H1 (cell line): Measurements from ENCODE around the gene FGGY. TPM values are rescaled to one million over a fixed set of nuclear protein-coding genes. Genes with fewer than 3 reads are reported as not detected.

Experiments used
- CTCF ChIA-PET: fragments of 300-600 bp; sonication (Branson Sonifier 250); formaldehyde crosslinking; loops from one replicate; lab custom pipeline; 2021; ENCODE audit not compliant: partially characterized antibody; lab: Charles Lee
- POLR2A ChIA-PET: fragments of 300-600 bp; sonication (Branson Sonifier 250); formaldehyde crosslinking; loops from one replicate; lab custom pipeline; 2021; ENCODE audit warnings: inconsistent platforms; ENCODE audit not compliant: partially characterized antibody; lab: Charles Lee
- DNase-seq, 2 experiments: peaks; one replicate each; pipeline versions ENCODE4 v3.0.0 to v3.0.0-alpha.2; 2010 to 2022; ENCODE audit warnings: low spot score in 2 of 2, low read depth in 1 of 2, mixed read lengths in 1 of 2
- FAIRE-seq: peaks from 2 replicates; lab custom pipeline; 2011; peaks lifted over from hg19 to GRCh38; lab: Jason Lieb, UNC
- H2AFZ ChIP-seq: 2 replicates; pipeline ENCODE4 v1.8.1; 2012; ENCODE audit warnings: low read length, inconsistent platforms
- H2AK5ac ChIP-seq: 2 replicates; pipeline ENCODE4 v1.6.1; 2013; ENCODE audit warnings: low read depth, low read length
- H2BK120ac ChIP-seq: replicated peaks from 2 replicates; pipeline ENCODE3; 2013; ENCODE audit warnings: low read depth, low read length, inconsistent platforms
- H2BK12ac ChIP-seq: 2 replicates; pipeline ENCODE4 v1.6.1; 2013; ENCODE audit warnings: low read depth, low read length
- H2BK15ac ChIP-seq: 2 replicates; pipeline ENCODE4 v1.6.1; 2013; ENCODE audit warnings: low read length
- H2BK20ac ChIP-seq: 2 replicates; pipeline ENCODE4 v1.6.1; 2013; ENCODE audit warnings: low read length
- H2BK5ac ChIP-seq: 2 replicates; pipeline ENCODE4 v1.6.1; 2013; ENCODE audit warnings: low read depth, low read length
- H3K14ac ChIP-seq: 2 replicates; pipeline ENCODE4 v1.6.1; 2013; ENCODE audit warnings: inconsistent platforms; ENCODE audit not compliant: insufficient read length
- H3K18ac ChIP-seq: 2 replicates; pipeline ENCODE4 v1.6.1; 2013; ENCODE audit warnings: low read length; ENCODE audit errors: extremely low read depth
- H3K23ac ChIP-seq: 2 replicates; pipeline ENCODE4 v1.6.1; 2013; ENCODE audit warnings: inconsistent platforms; ENCODE audit not compliant: insufficient read length
- H3K23me2 ChIP-seq: 2 replicates; pipeline ENCODE4 v1.6.1; 2013; ENCODE audit warnings: low read depth, low read length
- H3K27ac ChIP-seq: 2 replicates; pipeline ENCODE4 v1.6.1; 2011; ENCODE audit warnings: low read depth, low read length, inconsistent platforms
- H3K27me3 ChIP-seq, 4 experiments: replicated peaks in 1 of 4; 1 replicate in 1 of 4; 2 replicates in 3 of 4; pipeline versions ENCODE4 v1.6.1 to v1.8.1; 2011 to 2013; ENCODE audit warnings: low read length in 3 of 4, mild to moderate bottlenecking in 3 of 4, inconsistent platforms in 2 of 4, mixed read lengths in 2 of 4, moderate library complexity in 1 of 4; ENCODE audit not compliant: control insufficient read depth in 3 of 4, insufficient read depth in 3 of 4; ENCODE audit errors: extremely low read depth in 1 of 4
- H3K36me3 ChIP-seq, 4 experiments: 2 replicates each; pipeline versions ENCODE4 v1.6.1 to v1.8.1; 2011 to 2013; ENCODE audit warnings: mild to moderate bottlenecking in 4 of 4, low read length in 3 of 4, moderate library complexity in 2 of 4, control low read depth in 1 of 4, inconsistent platforms in 1 of 4; ENCODE audit not compliant: insufficient read depth in 4 of 4, control insufficient read depth in 2 of 4
- H3K4ac ChIP-seq: replicated peaks from 2 replicates; pipeline ENCODE3; 2013; ENCODE audit warnings: low read length, low read depth, mixed read lengths, inconsistent platforms; ENCODE audit not compliant: insufficient read length
- H3K4me1 ChIP-seq, 4 experiments: replicated peaks in 1 of 4; 1 replicate in 1 of 4; 2 replicates in 3 of 4; pipeline versions ENCODE4 v1.6.1 to v1.8.1; 2011 to 2013; ENCODE audit warnings: low read length in 3 of 4, inconsistent platforms in 2 of 4, mixed read lengths in 1 of 4; ENCODE audit not compliant: insufficient read depth in 4 of 4, control insufficient read depth in 3 of 4
- H3K4me2 ChIP-seq, 2 experiments: 2 replicates each; pipeline versions ENCODE4 v1.6.1 to v1.8.1; 2011 to 2013; ENCODE audit warnings: low read depth in 2 of 2, low read length in 2 of 2, control low read depth in 1 of 2, inconsistent platforms in 1 of 2, mild to moderate bottlenecking in 1 of 2; ENCODE audit not compliant: insufficient read depth in 1 of 2
- H3K4me3 ChIP-seq, 4 experiments: fragments of 200-600, 300-600 bp in 1 of 4; sonication (generic), shearing (Covaris generic), sonication (Bioruptor Twin) in 1 of 4; 2 replicates each; pipeline versions ENCODE4 v1.5.1 to v1.8.1; 2011 to 2016; ENCODE audit warnings: low read length in 4 of 4, low read depth in 3 of 4, control low read depth in 2 of 4, inconsistent platforms in 2 of 4, mild to moderate bottlenecking in 2 of 4, mixed read lengths in 1 of 4, moderate library complexity in 1 of 4; ENCODE audit not compliant: insufficient read depth in 2 of 4; ENCODE audit errors: extremely low read depth in 1 of 4
- H3K56ac ChIP-seq: replicated peaks from 2 replicates; pipeline ENCODE3; 2013; ENCODE audit warnings: low read depth, mild to moderate bottlenecking, mixed read lengths, low read length, inconsistent platforms; ENCODE audit not compliant: insufficient read length
- H3K79me1 ChIP-seq: 2 replicates; pipeline ENCODE4 v1.6.1; 2013; ENCODE audit warnings: low read depth, low read length, control low read depth
- H3K79me2 ChIP-seq, 2 experiments: 2 replicates each; pipeline versions ENCODE4 v1.6.1 to v1.8.1; 2012 to 2013; ENCODE audit warnings: low read length in 2 of 2, mild to moderate bottlenecking in 2 of 2, inconsistent platforms in 1 of 2; ENCODE audit not compliant: insufficient read depth in 2 of 2, control insufficient read depth in 1 of 2
- H3K9ac ChIP-seq, 4 experiments: replicated peaks in 1 of 4; 1 replicate in 1 of 4; 2 replicates in 3 of 4; pipeline versions ENCODE4 v1.6.1 to v1.8.1; 2011 to 2013; ENCODE audit warnings: low read depth in 3 of 4, low read length in 3 of 4, control low read depth in 2 of 4, mild to moderate bottlenecking in 2 of 4, moderate library complexity in 2 of 4, inconsistent platforms in 1 of 4; ENCODE audit errors: extremely low read depth in 1 of 4
- H3K9me3 ChIP-seq, 2 experiments: 2 replicates each; pipeline versions ENCODE4 v1.6.1 to v1.8.1; 2012 to 2013; ENCODE audit warnings: mild to moderate bottlenecking in 2 of 2, moderate library complexity in 2 of 2, control low read depth in 1 of 2, inconsistent platforms in 1 of 2, low read depth in 1 of 2, low read length in 1 of 2, mixed read lengths in 1 of 2; ENCODE audit not compliant: insufficient read depth in 2 of 2
- H4K20me1 ChIP-seq, 2 experiments: replicated peaks in 1 of 2; 2 replicates each; pipeline versions ENCODE3 to v1.8.1; 2011 to 2013; ENCODE audit warnings: inconsistent platforms in 2 of 2, low read length in 2 of 2, mild to moderate bottlenecking in 1 of 2; ENCODE audit not compliant: insufficient read depth in 2 of 2, control insufficient read depth in 1 of 2
- H4K5ac ChIP-seq: 2 replicates; pipeline ENCODE4 v1.6.1; 2013; ENCODE audit warnings: low read length, low read depth, mixed read lengths, inconsistent platforms; ENCODE audit not compliant: insufficient read length
- H4K8ac ChIP-seq: 2 replicates; pipeline ENCODE4 v1.8.0; 2013; ENCODE audit warnings: mild to moderate bottlenecking, moderate library complexity, low read length, inconsistent platforms; ENCODE audit not compliant: insufficient read depth; ENCODE audit errors: extremely low read depth
- H4K91ac ChIP-seq: replicated peaks from 2 replicates; pipeline ENCODE3; 2013; ENCODE audit warnings: low read length, mixed read lengths, inconsistent platforms; ENCODE audit not compliant: insufficient read length
- BCL11A ChIP-seq, 2 experiments: IDR thresholded peaks; one replicate each; pipeline ENCODE4 v1.6.1; 2011; ENCODE audit warnings: low read depth in 2 of 2, low read length in 2 of 2, mild to moderate bottlenecking in 2 of 2
- BRCA1 ChIP-seq: IDR thresholded peaks from 2 replicates; pipeline ENCODE4 v1.6.1; 2012; ENCODE audit warnings: low read depth, low read length, improper control_type of control experiment
- CEBPB ChIP-seq: IDR thresholded peaks from 2 replicates; pipeline ENCODE4 v1.6.1; 2012; ENCODE audit warnings: low read depth, low read length
- CHD1 ChIP-seq: IDR thresholded peaks from 2 replicates; pipeline ENCODE4 v1.6.1; 2012; ENCODE audit warnings: low read depth, low read length, improper control_type of control experiment
- CHD2 ChIP-seq: IDR thresholded peaks from 2 replicates; pipeline ENCODE4 v1.6.1; 2012; ENCODE audit warnings: low read length, improper control_type of control experiment
- EGR1 ChIP-seq: IDR thresholded peaks from 2 replicates; pipeline ENCODE4 v1.6.1; 2011; ENCODE audit warnings: low read depth, low read length, borderline replicate concordance
- EZH2 ChIP-seq: fragments of 200-600 bp; sonication (generic); IDR thresholded peaks from 2 replicates; pipeline ENCODE4 v1.7.1; 2012; ENCODE audit warnings: low read depth, mild to moderate bottlenecking, moderate library complexity, low read length, inconsistent platforms; ENCODE audit not compliant: severe bottlenecking
- FOSL1 ChIP-seq: IDR thresholded peaks from 2 replicates; pipeline ENCODE4 v1.6.1; 2011; ENCODE audit warnings: mild to moderate bottlenecking, low read depth, low read length, moderate library complexity; ENCODE audit not compliant: insufficient read depth
- KDM5A ChIP-seq: fragments of 200-600 bp; IDR thresholded peaks from 2 replicates; pipeline ENCODE4 v1.7.1; 2012; ENCODE audit warnings: mild to moderate bottlenecking, low read length, inconsistent platforms, mixed read lengths
- POLR2AphosphoS5 ChIP-seq: IDR thresholded peaks from 2 replicates; pipeline ENCODE4 v1.6.1; 2011; ENCODE audit warnings: low read depth, low read length
- RAD21 ChIP-seq, 2 experiments: IDR thresholded peaks in 1 of 2; conservative IDR thresholded peaks in 1 of 2; 2 replicates each; pipeline ENCODE4 v1.6.1; 2011; ENCODE audit warnings: low read depth in 2 of 2, low read length in 2 of 2, improper control_type of control experiment in 1 of 2, inconsistent platforms in 1 of 2, mild to moderate bottlenecking in 1 of 2, moderate library complexity in 1 of 2
- SIN3A ChIP-seq, 2 experiments: IDR thresholded peaks in 1 of 2; conservative IDR thresholded peaks in 1 of 2; 2 replicates each; pipeline ENCODE4 v1.6.1; 2011 to 2012; ENCODE audit warnings: low read length in 2 of 2, improper control_type of control experiment in 1 of 2, low read depth in 1 of 2, mild to moderate bottlenecking in 1 of 2
- SP1 ChIP-seq: IDR thresholded peaks from 2 replicates; pipeline ENCODE4 v1.6.1; 2011; ENCODE audit warnings: low read depth, low read length
- SP4 ChIP-seq: IDR thresholded peaks from 2 replicates; pipeline ENCODE4 v1.6.1; 2012; ENCODE audit warnings: low read length, inconsistent platforms
- YY1 ChIP-seq: IDR thresholded peaks from 2 replicates; pipeline ENCODE4 v1.6.1; 2011; ENCODE audit warnings: low read depth, mild to moderate bottlenecking, low read length
- ZNF274 ChIP-seq: IDR thresholded peaks from 2 replicates; pipeline ENCODE4 v1.7.0; 2012; ENCODE audit warnings: low read length, borderline replicate concordance; ENCODE audit errors: extremely low read depth
- WGBS, 2 experiments: shearing (Covaris generic) in 1 of 2; methylation state at CpG; one replicate each; pipeline versions ENCODE4 v1.1.6 to v1.1.7; 2013 to 2015; ENCODE audit warnings: low lambda C conversion rate in 2 of 2, mixed read lengths in 2 of 2, inconsistent platforms in 1 of 2, low coverage in 1 of 2, missing lambda C conversion rate in 1 of 2; ENCODE audit not compliant: insufficient replicate concordance in 2 of 2, insufficient coverage in 1 of 2, insufficient read length in 1 of 2; ENCODE audit errors: extremely low coverage in 1 of 2, missing lambda C conversion rate in 1 of 2; 5-methylcytosine and 5-hydroxymethylcytosine counted together
- polyA plus RNA-seq, 7 experiments: library from polyadenylated mRNA; depleted of rRNA in 3 of 7; stranded (reverse) in 5 of 7; unstranded in 2 of 7; fragments of >200 nt in 5 of 7; fragments of 200-250 nt in 2 of 7; gene quantifications; 1 replicate in 5 of 7; 2 replicates in 1 of 7; 4 replicates in 1 of 7; pipeline versions ENCODE4 v1.2.1 to v1.2.3, GENCODE V29; 2011 to 2013; ENCODE audit warnings: missing spikeins in 2 of 7, mixed read lengths in 2 of 7
- total RNA-seq: library from RNA; stranded (reverse); fragmentation: NEBNext Ultra II Directional; extraction: Animal tissue kit (Norgen Biotek cat#: 25700); gene quantifications from 2 replicates; pipeline ENCODE4 v1.2.1, GENCODE V29; 2021

The FGGY gene
- total and polyA plus RNA-seq, 2 of the 8 experiments (the other 6 are each of a cell fraction or from before 2014, with no cell fraction given): 10.3 to 12.5 TPM

GRCh38 chr1:59356627-59357026 lies 59.7 kb downstream of the FGGY start:
- H3K4me1 ChIP-seq: peaks cover 0 to 2% (median 0%) of the 10 kb centered on the region in 4 experiments; a peak in 1 of 7 replicates
- H4K8ac ChIP-seq: no peak overlapping the region
- H3K56ac ChIP-seq: no peak overlapping the region
- H3K18ac ChIP-seq: no peak overlapping the region
- no peak overlapping the region for H3K27ac ChIP-seq
- H2BK15ac ChIP-seq: no peak overlapping the region
- ChIA-PET CTCF (no interaction called here), POLR2A (no interaction called here)
- no peak overlapping the region for H4K91ac ChIP-seq
- no peaks in the 10 kb centered on the region for H3K9me3 ChIP-seq
- no peak overlapping the region for H3K23ac ChIP-seq
- no peaks in the 10 kb centered on the region for H3K36me3 ChIP-seq
- no peak overlapping the region for H4K5ac ChIP-seq
- no peak overlapping the region for H2AK5ac ChIP-seq
- WGBS, 2 experiments: 100% methylated on average over 1 of the region's 1 CpG; no CpG with 5 or more reads in 1 of the 2 experiments
- no peaks in the 10 kb centered on the region for H3K79me1 ChIP-seq
- no peak overlapping the region for H2BK20ac ChIP-seq
- H3K4ac ChIP-seq: no peak overlapping the region
- no peaks in the 10 kb centered on the region for H3K27me3 ChIP-seq
- DNase-seq: no peak
- no peak overlapping the region for H3K14ac ChIP-seq
- no peaks in the 10 kb centered on the region for H3K23me2 ChIP-seq
- no peaks in the 10 kb centered on the region for H4K20me1 ChIP-seq
- H3K4me3 ChIP-seq: no peak overlapping the region
- no peak overlapping the region for H2BK120ac ChIP-seq
- no peak for FAIRE-seq
- no peak overlapping the region for H3K4me2 ChIP-seq
- no peak overlapping the region for H2BK5ac ChIP-seq
- H3K9ac ChIP-seq: no peak overlapping the region
- no peaks in the 10 kb centered on the region for H3K79me2 ChIP-seq
- H2BK12ac ChIP-seq: no peak overlapping the region
- H2AFZ ChIP-seq: no peak overlapping the region
- no peak for TF ChIP-seq FOSL1
- no peak for TF ChIP-seq SIN3A (conservative IDR thresholded peaks at IDR 0.05 in 1 of 2, IDR thresholded peaks at IDR 0.05 in 1 of 2; ENCODE audit: low read depth in 1 of 2, low read length in 2 of 2)
- TF ChIP-seq YY1: no peak
- no peak for TF ChIP-seq CEBPB
- TF ChIP-seq EZH2: no peak
- no peak for TF ChIP-seq SP1
- TF ChIP-seq CHD2: no peak
- TF ChIP-seq ZNF274: no peak
- no peak for TF ChIP-seq POLR2AphosphoS5
- no peak for TF ChIP-seq EGR1
- TF ChIP-seq RAD21 (IDR thresholded peaks at IDR 0.05 in 1 of 2, conservative IDR thresholded peaks at IDR 0.05 in 1 of 2; ENCODE audit: low read depth in 2 of 2, low read length in 2 of 2): no peak
- TF ChIP-seq CHD1: no peak
- TF ChIP-seq SP4: no peak
- no peak for TF ChIP-seq BCL11A (IDR thresholded peaks at IDR 0.05; ENCODE audit: low read depth in 2 of 2, low read length in 2 of 2)
- no peak for TF ChIP-seq BRCA1
- no peak for TF ChIP-seq KDM5A
